Bronchial epithelial cell (primary cell): ENCODE results near the gene URB1. TPM values are rescaled to one million over a fixed set of nuclear protein-coding genes. Genes with fewer than 3 reads are reported as not detected.

Experiments used
- DNase-seq: peaks from one replicate; pipeline ENCODE4 v3.0.0-alpha.2; 2010; ENCODE audit warnings: low read depth
- FAIRE-seq: peaks from 2 replicates; lab custom pipeline; 2011; peaks lifted over from hg19 to GRCh38; lab: Jason Lieb, UNC
- H3K27me3 ChIP-seq: 2 replicates; pipeline ENCODE4 v1.5.1; 2011; ENCODE audit warnings: low read length; ENCODE audit not compliant: control insufficient read depth, insufficient read depth
- H3K36me3 ChIP-seq: 2 replicates; pipeline ENCODE4 v1.5.1; 2011; ENCODE audit warnings: low read length; ENCODE audit not compliant: control insufficient read depth, insufficient read depth
- H3K4me3 ChIP-seq: 2 replicates; pipeline ENCODE4 v1.5.1; 2011; ENCODE audit warnings: mild to moderate bottlenecking, low read depth, low read length, control low read depth
- CTCF ChIP-seq: IDR thresholded peaks from 2 replicates; pipeline ENCODE4 v1.5.1; 2011; ENCODE audit warnings: mild to moderate bottlenecking, moderate library complexity, low read length, control low read depth, inconsistent platforms; ENCODE audit not compliant: insufficient read depth, severe bottlenecking
- total RNA-seq: library from RNA; depleted of rRNA; stranded (reverse); fragments of >200 nt; gene quantifications from 2 replicates; pipeline ENCODE4 v1.2.1, GENCODE V29; 2014

URB1 gene
- total RNA-seq, 1 donor from 2014 or later = 22.4 TPM

GRCh38 chr21:32422064-32422463 lies 29.3 kb upstream of the URB1 start:
- DNase-seq (no peak), FAIRE-seq (no peak)
- H3K36me3 ChIP-seq = no peaks in the 10 kb centered on the region
- no peaks in the 10 kb centered on the region for H3K27me3 ChIP-seq
- no peak for TF ChIP-seq CTCF
- H3K4me3 ChIP-seq = no peak overlapping the region

DNA sequence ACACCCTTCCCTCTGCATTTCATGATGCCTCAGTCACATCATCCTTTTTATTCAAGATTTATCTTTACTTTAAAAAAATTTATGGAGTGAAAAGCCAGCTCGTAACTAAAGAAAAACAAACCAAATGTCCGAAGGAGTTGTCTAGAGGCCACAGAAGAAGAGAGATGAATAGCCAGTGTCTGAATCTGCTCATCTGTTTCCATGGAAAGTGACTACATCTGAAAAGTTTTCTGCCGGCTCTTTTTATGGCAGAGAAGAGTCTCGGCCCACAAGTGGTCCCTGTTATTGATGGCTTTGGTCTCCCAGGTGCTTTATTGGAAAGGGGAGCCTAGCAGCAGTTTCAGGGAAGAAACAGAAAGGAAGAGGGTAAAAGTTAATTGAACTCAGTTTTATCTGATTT lies 25.3 kb upstream of the URB1 start:
- Histone ChIP-seq H3K27me3 (no peaks in the 10 kb centered on the region), H3K4me3 (no peak overlapping the region), H3K36me3 (peaks cover 2% of the 10 kb centered on the region)
- TF ChIP-seq CTCF = no peak
- DNase-seq (no peak), FAIRE-seq (no peak)

DNA sequence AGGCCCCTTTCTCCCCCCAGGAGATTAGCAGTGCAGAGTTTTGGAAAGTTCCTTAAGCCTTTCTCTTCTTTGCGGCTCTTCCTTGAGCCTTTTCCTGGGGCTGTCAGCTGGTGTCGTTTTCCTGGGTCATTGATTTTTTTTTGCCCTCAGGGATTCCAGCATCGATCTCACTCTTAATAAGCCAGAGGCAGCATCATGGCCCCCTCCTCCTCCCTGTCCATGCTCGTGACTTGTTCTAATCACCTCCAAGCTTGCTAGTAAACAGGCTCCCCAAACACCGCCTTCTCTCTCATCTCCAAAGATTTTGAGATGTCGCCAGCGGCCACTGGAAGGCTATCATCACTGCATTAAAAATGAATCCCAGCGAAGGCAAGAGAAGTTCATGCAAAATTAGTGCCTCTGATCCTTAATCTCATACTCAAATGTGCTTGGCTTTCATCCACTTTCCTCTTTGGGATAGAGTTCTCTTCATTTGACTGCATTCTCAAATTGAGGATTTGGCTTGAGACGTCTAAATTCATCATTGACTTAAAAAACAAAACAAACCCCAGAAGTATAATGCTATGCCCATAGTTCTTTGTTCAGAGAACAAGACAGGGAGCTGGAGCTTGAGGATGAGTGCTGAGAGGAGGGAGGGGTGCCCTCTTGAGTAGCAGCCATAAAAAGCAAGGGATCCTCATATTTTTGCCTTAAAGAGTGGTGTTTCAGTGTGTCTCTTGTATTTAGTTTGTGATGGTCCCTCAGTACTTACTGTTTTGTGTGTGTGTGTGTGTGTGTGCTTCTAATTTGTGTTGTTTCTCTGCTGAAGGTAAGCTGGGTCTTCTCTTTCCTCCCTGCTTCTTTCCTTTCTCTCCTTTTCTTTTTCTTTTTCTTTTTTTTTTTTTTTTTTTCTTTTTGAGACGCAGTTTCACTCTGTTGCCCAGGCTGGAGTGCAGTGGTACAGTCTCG lies 22.9 kb upstream of the URB1 start:
- no peak overlapping the region for H3K4me3 ChIP-seq

DNA sequence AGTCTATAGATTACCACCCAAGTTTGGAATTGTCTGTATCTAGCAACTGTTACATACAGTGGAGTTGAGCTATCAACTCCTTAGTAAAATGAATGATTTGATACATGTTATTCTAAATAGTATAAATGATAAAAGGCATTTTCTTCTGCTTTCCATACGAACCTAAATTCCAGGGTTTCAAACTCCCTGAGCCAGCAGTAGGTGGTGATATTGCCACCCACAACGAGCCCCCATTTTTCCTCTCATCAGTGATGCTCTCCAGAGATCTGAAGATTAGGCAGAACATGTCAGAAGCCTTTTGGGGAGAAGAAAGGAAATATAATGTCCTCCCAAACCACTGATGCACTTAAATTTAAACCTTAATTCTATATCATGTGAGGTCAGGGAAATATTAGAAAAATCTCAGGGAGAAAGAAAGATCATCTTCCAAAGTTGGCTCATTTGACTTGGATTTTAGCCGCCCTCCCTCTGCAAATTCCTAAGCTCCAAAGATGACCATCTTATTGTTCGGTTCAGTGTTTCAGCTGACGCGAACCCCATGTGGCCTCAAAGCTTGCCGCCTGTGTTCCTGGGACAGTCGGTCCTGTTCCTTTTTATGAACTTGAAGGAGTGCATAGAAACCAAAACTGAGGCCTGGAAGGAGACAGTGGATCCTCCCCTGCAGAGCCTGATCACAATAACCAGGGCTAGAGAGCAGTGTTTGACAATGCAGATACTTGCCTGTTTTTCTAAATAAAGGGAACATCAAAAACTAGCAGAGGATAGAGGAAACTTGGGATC lies 22.0 kb upstream of the URB1 start:
- H3K36me3 ChIP-seq = peaks cover 2% of the 10 kb centered on the region
- H3K4me3 ChIP-seq = no peak overlapping the region
- FAIRE-seq (no peak), DNase-seq (peak; percentile 51)
- H3K27me3 ChIP-seq = no peaks in the 10 kb centered on the region
- peak; percentile 45 for TF ChIP-seq CTCF

More for the DNA sequence above, 22.9 kb upstream of the URB1 start:
- FAIRE-seq (no peak), DNase-seq (no peak)
- H3K36me3 ChIP-seq = peaks cover 2% of the 10 kb centered on the region
- no peaks in the 10 kb centered on the region for H3K27me3 ChIP-seq
- TF ChIP-seq CTCF = no peak

DNA sequence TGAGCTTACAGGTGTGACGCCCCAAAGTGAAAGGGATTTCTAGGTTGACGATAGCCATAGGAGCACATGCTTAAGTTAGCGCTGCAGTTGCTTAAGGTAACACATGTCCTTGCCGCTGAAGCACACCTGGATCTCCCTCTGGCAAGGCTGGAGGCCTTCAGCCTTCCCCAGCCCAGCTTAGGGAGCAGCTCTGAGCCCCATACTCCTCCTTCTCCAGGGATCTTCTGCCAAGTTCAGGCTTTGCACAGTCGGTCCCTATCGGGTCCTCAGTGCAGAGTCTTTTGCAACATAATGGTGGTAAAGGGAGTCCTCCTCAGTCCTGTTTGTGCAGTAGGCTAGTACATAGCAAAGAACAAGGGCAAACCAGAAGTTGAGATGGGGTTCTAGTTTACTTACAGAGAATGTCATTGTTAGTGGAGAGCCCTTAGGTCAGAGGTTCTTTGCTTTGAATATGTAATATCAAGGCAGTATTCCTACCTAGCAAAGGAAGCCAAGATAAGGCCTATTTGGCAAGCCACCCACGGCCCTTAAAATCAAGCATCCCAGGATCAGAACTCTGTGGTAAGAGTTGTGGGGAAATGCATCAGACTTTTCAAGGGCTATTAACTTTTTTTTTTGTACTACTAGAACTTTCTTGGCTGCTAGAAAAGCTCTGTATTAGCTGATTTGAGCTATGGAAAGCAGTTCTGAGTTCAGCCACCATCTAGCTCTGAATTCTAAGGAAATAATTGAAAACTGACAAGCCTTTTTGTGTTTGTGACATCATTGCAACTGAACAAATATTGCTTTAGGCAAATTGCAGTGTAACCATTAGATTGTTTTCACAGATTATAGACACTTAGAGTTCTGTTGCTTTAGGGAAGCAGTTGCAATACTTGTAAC lies 21.1 kb upstream of the URB1 start:
- peak overlapping the region; percentile 64 for H3K4me3 ChIP-seq
- no peaks in the 10 kb centered on the region for H3K27me3 ChIP-seq
- no peak for FAIRE-seq
- DNase-seq = peak; percentile 40
- TF ChIP-seq CTCF = no peak
- H3K36me3 ChIP-seq = peaks cover 2% of the 10 kb centered on the region
